Subcutaneous abdominal adipose tissue (tissue), 5 donors: ENCODE results near the gene HTR2A.

ENCODE experiments used
- H3K27ac ChIP-seq: one replicate; pipeline ENCODE4 v1.7.0; 2013; ENCODE audit warnings: low read depth, mild to moderate bottlenecking, inconsistent platforms, low read length, moderate library complexity
- H3K27me3 ChIP-seq, 5 donors: one replicate each; pipeline ENCODE4 v1.7.0; 2013; ENCODE audit warnings: low read length in 5 of 5, inconsistent platforms in 1 of 5; ENCODE audit not compliant: control insufficient read depth in 5 of 5, insufficient read depth in 4 of 5
- H3K36me3 ChIP-seq, 5 donors: one replicate each; pipeline ENCODE4 v1.7.0; 2013; ENCODE audit warnings: low read length in 5 of 5; ENCODE audit not compliant: control insufficient read depth in 5 of 5, insufficient read depth in 5 of 5
- H3K4me1 ChIP-seq, 5 donors: one replicate each; pipeline ENCODE4 v1.7.0; 2013; ENCODE audit warnings: low read length in 5 of 5, mild to moderate bottlenecking in 3 of 5, moderate library complexity in 1 of 5; ENCODE audit not compliant: control insufficient read depth in 5 of 5, insufficient read depth in 5 of 5
- H3K4me3 ChIP-seq, 5 donors: one replicate each; pipeline ENCODE4 v1.7.0; 2013; ENCODE audit warnings: low read length in 5 of 5, low read depth in 1 of 5
- H3K9ac ChIP-seq, 5 donors: one replicate each; pipeline ENCODE4 v1.7.0; 2013; ENCODE audit warnings: low read length in 5 of 5, mild to moderate bottlenecking in 4 of 5, moderate library complexity in 3 of 5
- H3K9me3 ChIP-seq, 5 donors: one replicate each; pipeline ENCODE4 v1.7.0; 2013; ENCODE audit warnings: low read length in 5 of 5; ENCODE audit not compliant: control insufficient read depth in 5 of 5
- donor health status: healthy.
- donor health status: healthy.
- donor health status: healthy.
- donor health status: healthy.
- donor health status: healthy.

The HTR2A gene

DNA sequence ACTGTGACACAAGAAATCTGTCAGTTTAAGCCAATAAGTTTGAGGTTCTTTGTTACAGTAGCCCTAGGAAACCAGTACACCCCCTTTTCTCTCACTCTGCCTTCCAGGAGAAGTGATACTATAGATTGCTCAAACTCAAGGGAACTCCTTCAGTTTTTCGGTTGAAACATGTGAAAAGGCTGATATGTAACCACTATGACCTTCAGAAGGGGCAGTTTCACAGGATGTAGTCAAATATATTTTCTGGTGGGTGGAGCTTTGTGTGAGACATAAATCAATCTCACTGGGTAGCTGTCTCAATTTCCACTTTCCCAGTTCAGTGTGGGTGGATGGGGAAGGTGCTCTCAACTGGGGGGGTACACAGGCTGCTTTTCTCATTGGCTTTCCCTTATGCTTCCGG lies 41.7 kb downstream of the HTR2A start:
- Histone ChIP-seq H3K27me3 (no peaks in the 10 kb centered on the region), H3K4me1 (no peaks in the 10 kb centered on the region), H3K4me3 (no peak overlapping the region), H3K27ac (no peak overlapping the region), H3K9me3 (no peaks in the 10 kb centered on the region), H3K36me3 (no peaks in the 10 kb centered on the region), H3K9ac (no peak overlapping the region)

DNA sequence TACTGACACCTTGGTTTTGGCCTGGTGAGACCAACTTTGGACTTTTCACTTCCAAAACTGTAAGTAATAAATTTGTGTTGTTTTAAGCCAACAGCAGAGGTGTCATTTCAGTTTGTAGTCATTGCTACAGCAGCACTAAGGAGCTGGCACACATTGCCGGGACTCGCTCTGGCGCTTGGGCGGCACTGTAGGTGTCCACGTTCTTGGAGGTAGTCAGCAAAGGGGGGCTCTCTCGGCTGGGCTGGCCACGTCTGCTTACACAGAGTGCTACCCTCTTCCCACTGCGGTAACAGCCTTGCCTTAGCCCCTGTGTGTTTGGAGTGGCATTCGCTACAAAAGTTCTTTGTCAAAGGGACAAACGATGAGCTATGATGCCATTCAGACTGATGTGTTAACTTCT lies 44.7 kb downstream of the HTR2A start:
- no peaks in the 10 kb centered on the region for H3K36me3 ChIP-seq
- no peak overlapping the region for H3K27ac ChIP-seq
- H3K4me1 ChIP-seq = no peaks in the 10 kb centered on the region
- no peaks in the 10 kb centered on the region for H3K9me3 ChIP-seq
- no peak overlapping the region for H3K9ac ChIP-seq
- no peak overlapping the region for H3K4me3 ChIP-seq
- no peaks in the 10 kb centered on the region for H3K27me3 ChIP-seq

- Histone ChIP-seq H3K4me1 (no peaks in the 10 kb centered on the region), H3K36me3 (no peaks in the 10 kb centered on the region), H3K9me3 (no peaks in the 10 kb centered on the region), H3K9ac (no peak overlapping the region), H3K4me3 (no peak overlapping the region), H3K27ac (no peak overlapping the region), H3K27me3 (no peaks in the 10 kb centered on the region)
These were observed 46.6 kb downstream of the HTR2A start for GRCh38 chr13:46850214-46850613.

GRCh38 chr13:46846726-46847125 lies 50.1 kb downstream of the HTR2A start:
- no peak overlapping the region for H3K4me3 ChIP-seq

DNA sequence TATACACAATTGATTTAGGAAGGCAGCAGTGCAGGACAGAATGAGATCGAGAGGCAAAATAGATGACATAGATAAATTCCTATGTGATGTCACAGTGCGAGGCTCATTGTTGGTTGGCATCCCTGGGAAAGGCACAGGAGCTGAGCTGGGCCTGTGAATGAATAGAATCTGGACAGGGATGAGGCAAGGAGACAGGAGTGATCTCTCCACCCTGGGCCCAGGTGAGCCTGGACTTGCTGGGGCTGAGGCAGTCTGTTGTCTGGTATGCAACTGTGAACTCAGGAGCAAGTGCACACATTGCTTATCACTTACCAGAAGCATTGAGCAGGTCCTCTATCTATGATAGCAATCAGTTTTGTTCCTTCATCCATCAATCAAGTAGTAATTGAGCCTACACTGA lies 51.7 kb downstream of the HTR2A start:
- no peak overlapping the region for H3K4me3 ChIP-seq
- H3K4me1 ChIP-seq = peaks cover 0 to 2% (median 0%) of the 10 kb centered on the region in 5 donors

More at GRCh38 chr13:46846726-46847125, 50.1 kb downstream of the HTR2A start:
- no peaks in the 10 kb centered on the region for H3K36me3 ChIP-seq
- H3K9me3 ChIP-seq = no peaks in the 10 kb centered on the region
- no peaks in the 10 kb centered on the region for H3K4me1 ChIP-seq
- H3K9ac ChIP-seq = no peak overlapping the region
- H3K27ac ChIP-seq = no peak overlapping the region
- H3K27me3 ChIP-seq = no peaks in the 10 kb centered on the region

DNA sequence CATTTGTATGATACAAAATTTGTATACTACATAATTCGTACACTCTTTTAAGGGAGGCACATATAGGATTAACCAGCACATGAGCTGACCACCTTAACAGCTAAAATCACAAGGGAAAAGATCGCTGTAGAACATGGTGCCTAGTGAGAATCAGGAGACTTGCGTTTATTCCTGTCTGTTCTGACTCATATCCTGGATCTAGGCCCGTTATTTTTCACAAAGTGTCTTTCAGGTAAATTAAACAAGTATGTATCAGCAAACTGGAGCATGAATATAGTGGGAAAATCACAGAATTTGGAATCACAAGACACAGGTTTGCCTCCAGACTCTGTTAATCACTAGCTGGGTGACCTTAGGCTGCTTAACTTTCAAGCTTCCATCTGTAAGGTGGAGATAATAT lies 52.4 kb downstream of the HTR2A start:
- Histone ChIP-seq H3K27ac (no peak overlapping the region), H3K4me3 (no peak overlapping the region), H3K4me1 (peaks cover 0 to 2% (median 0%) of the 10 kb centered on the region in 5 donors), H3K9ac (no peak overlapping the region), H3K9me3 (no peaks in the 10 kb centered on the region), H3K36me3 (no peaks in the 10 kb centered on the region), H3K27me3 (no peaks in the 10 kb centered on the region)

More for the DNA sequence above, 51.7 kb downstream of the HTR2A start:
- Histone ChIP-seq H3K27ac (no peak overlapping the region), H3K36me3 (no peaks in the 10 kb centered on the region), H3K9ac (no peak overlapping the region), H3K9me3 (no peaks in the 10 kb centered on the region), H3K27me3 (no peaks in the 10 kb centered on the region)

DNA sequence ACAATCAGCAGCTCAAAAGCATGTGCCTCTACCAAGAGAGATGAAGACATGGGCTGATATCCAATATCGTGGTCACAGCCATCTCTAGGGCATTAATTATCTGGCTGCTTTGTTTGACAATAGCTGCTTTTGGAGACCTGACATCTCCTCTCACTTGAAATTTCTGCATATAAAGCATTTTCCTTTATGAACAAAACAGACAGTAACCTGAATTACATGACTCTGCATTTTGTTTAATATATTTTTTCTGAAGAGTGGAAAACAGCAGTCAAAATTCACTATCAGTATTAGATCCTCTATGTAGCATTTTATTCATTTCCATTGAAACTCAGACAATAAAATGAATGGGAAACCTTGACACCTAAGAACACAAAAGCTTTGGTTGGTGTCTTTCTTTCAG lies 57.5 kb downstream of the HTR2A start:
- no peak overlapping the region for H3K9ac ChIP-seq
- no peaks in the 10 kb centered on the region for H3K9me3 ChIP-seq
- H3K4me3 ChIP-seq = no peak overlapping the region
- H3K27me3 ChIP-seq = peaks cover 0 to 4% (median 0%) of the 10 kb centered on the region in 5 donors
- H3K27ac ChIP-seq = no peak overlapping the region
- peaks cover 0 to 2% (median 0%) of the 10 kb centered on the region in 5 donors for H3K4me1 ChIP-seq
- H3K36me3 ChIP-seq = no peaks in the 10 kb centered on the region

- H3K4me1 ChIP-seq = no peaks in the 10 kb centered on the region
- peaks cover 0 to 4% (median 0%) of the 10 kb centered on the region in 5 donors for H3K27me3 ChIP-seq
- no peak overlapping the region for H3K4me3 ChIP-seq
- no peak overlapping the region for H3K9ac ChIP-seq
- no peaks in the 10 kb centered on the region for H3K9me3 ChIP-seq
- no peak overlapping the region for H3K27ac ChIP-seq
- H3K36me3 ChIP-seq = no peaks in the 10 kb centered on the region
These were observed 62.2 kb downstream of the HTR2A start for GRCh38 chr13:46834657-46835056.

GRCh38 chr13:46831588-46832194 lies 65.2 kb downstream of the HTR2A start:
- no peaks in the 10 kb centered on the region for H3K9me3 ChIP-seq
- no peaks in the 10 kb centered on the region for H3K36me3 ChIP-seq
- H3K9ac ChIP-seq = no peak overlapping the region
- H3K4me3 ChIP-seq = no peak overlapping the region
- no peaks in the 10 kb centered on the region for H3K4me1 ChIP-seq
- peaks cover 0 to 3% (median 0%) of the 10 kb centered on the region in 5 donors for H3K27me3 ChIP-seq
- H3K27ac ChIP-seq = no peak overlapping the region

GRCh38 chr13:46830405-46831005 lies 66.3 kb downstream of the HTR2A start:
- no peak overlapping the region for H3K27ac ChIP-seq
- H3K4me3 ChIP-seq = no peak overlapping the region
- H3K4me1 ChIP-seq = no peaks in the 10 kb centered on the region
- H3K36me3 ChIP-seq = no peaks in the 10 kb centered on the region
- no peak overlapping the region for H3K9ac ChIP-seq
- no peaks in the 10 kb centered on the region for H3K9me3 ChIP-seq
- peaks cover 0 to 3% (median 0%) of the 10 kb centered on the region in 5 donors for H3K27me3 ChIP-seq
